HG02610 (cell line): ENCODE data around the gene TRIM37.

Source experiments
- ATAC-seq: cut with Tn5 transposase; IDR thresholded peaks from one replicate; pipeline ENCODE4 v1.9.1; 2021; ENCODE audit warnings: mild to moderate bottlenecking, moderate library complexity; ENCODE audit not compliant: unreplicated experiment

Gene TRIM37

DNA sequence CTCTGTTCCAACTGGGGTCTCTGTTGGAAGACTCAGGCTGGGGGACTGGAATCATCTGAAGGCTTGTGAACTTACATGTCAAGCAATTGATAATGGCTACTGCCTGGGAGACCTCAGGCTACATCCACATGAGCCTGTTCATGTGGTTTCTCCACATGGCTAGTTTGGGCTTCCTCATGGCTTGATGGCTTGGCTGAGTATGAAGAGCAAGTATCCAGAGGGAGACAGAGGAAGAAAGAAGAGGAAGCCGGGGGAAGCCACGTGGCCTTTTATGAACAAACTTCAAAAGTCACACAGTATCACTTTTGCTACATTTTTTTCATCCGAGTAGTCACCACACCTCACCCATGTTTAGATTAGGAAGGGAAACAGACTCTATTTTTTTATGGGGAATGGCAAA lies 158.9 kb downstream of the TRIM37 start:
- no peak for ATAC-seq

DNA sequence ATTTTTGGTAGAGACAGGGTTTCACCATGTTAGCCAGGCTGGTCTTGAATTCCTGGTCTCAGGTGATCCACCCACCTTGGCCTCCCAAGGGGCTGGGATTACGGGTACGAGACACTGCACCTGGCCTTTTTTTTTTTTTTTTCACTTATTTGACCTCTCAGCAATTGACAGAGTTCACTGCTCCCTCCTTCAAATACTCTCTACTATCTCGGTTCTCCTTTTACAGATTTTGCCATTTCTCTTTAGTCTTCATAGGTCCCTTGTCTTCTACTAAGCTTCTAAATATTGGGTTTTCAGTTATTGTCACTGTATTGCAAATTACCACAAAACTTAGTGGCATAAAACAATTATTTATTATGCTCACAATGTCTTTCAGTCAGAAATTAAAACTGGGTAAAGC lies 159.3 kb downstream of the TRIM37 start:
- no peak for ATAC-seq

DNA sequence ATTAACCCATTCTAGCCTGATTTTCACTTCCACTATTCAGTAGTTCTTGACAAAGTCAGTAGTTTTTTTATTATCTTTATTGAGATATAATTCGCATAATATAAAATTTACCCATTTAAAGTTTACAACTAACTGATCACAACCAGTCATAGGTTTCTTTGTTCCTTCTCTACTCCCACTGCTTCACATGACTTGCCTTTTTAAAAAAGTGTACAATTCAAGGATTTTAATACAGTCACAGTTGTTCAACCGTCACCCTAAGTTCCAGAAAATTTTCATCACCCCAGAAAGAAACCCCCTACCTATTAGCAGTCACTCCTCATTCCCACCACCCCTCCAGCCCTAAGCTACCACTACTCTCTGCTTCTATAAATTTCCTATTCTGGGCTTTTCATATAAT lies 162.5 kb downstream of the TRIM37 start:
- ATAC-seq: no peak

DNA sequence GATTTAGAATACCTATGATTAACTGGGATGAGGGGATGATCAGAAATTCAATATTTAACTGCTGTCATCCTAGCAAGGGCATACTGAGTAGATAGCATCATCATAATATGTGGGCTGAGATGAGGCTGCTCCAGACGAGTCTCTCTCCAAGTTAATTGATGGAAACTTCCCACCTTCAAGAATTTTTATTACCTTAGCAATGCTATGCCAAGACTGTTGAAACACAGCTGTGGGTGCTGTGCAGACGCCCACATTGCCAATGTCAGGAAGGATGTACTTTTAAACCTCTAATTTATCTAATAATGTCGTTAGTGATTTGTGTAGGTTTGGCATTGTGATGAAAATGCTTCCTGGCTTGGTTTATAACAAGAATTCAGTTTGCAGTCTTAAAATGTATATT lies 170.4 kb downstream of the TRIM37 start:
- ATAC-seq: no peak

DNA sequence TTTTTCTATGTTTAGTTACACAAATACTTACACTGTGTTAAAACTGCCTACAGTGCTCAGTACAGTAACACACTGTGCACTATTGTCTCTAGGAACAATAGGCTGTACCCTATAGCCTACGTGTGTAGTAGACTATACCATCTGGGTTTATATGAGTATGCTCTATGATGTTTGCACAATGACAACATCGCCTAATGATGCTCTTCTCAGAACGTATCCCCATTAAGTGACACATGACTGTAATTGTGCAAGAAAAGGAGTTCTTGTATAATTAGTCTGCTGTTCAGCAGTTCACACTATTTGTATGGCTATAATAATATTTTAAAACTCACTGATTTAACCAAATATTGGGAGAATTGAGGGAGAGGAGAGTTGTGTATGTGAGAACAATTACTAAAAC lies 173.7 kb downstream of the TRIM37 start:
- no peak for ATAC-seq
